Neural crest cell (in vitro differentiated cells): Measurements from ENCODE around the gene OR2L8. TPM values are rescaled to one million over a fixed set of nuclear protein-coding genes. Genes with fewer than 3 reads are reported as not detected.

Experiments
- DNase-seq: peaks from one replicate; pipeline ENCODE4 v3.0.0; 2021; ENCODE audit warnings: low read depth, mixed read lengths, low spot score
- H3K27ac Mint-ChIP-seq: one replicate; pipeline ENCODE4 v1.8.0; 2021; ENCODE audit warnings: mild to moderate bottlenecking, mixed read lengths; ENCODE audit not compliant: unreplicated experiment
- H3K27me3 Mint-ChIP-seq: 2 replicates; pipeline ENCODE4 v1.8.0; 2021; ENCODE audit warnings: low read depth, mild to moderate bottlenecking, mixed read lengths
- H3K36me3 Mint-ChIP-seq: 2 replicates; pipeline ENCODE4 v1.8.0; 2021; ENCODE audit warnings: low read depth, mild to moderate bottlenecking, mixed read lengths
- H3K4me1 Mint-ChIP-seq: 2 replicates; pipeline ENCODE4 v1.8.0; 2021; ENCODE audit warnings: mixed read lengths
- H3K4me3 Mint-ChIP-seq: one replicate; pipeline ENCODE4 v1.8.0; 2021; ENCODE audit warnings: mild to moderate bottlenecking, mixed read lengths
- H3K9me3 Mint-ChIP-seq: 2 replicates; pipeline ENCODE4 v1.8.0; 2021; ENCODE audit warnings: mixed read lengths
- CTCF ChIP-seq: fragments of 200-600 bp; sonication (generic); conservative IDR thresholded peaks from 2 replicates; pipeline ENCODE4 v1.5.0; 2021; ENCODE audit warnings: antibody characterized with exemption, mild to moderate bottlenecking
- total RNA-seq: library from RNA; stranded (reverse); gene quantifications from 2 replicates; pipeline ENCODE4 v1.2.1, GENCODE V29; 2021

OR2L8 gene
- total RNA-seq, 1 donor from 2014 or later: not detected

- Mint-ChIP-seq H3K36me3 (peaks cover 2% of the 10 kb centered on the region), H3K4me3 (no peak overlapping the region), H3K4me1 (no peaks in the 10 kb centered on the region), H3K9me3 (peaks cover 15% of the 10 kb centered on the region), H3K27ac (no peak overlapping the region), H3K27me3 (no peaks in the 10 kb centered on the region)
- DNase-seq: no peak
- TF ChIP-seq CTCF: no peak
Measured at GRCh38 chr1:247908766-247909165, 39.9 kb upstream of the OR2L8 start.

- peaks cover 4% of the 10 kb centered on the region for H3K27me3 Mint-ChIP-seq
- DNase-seq: no peak
- H3K9me3 Mint-ChIP-seq: peaks cover 11% of the 10 kb centered on the region
- H3K4me1 Mint-ChIP-seq: no peaks in the 10 kb centered on the region
- TF ChIP-seq CTCF: no peak
- no peak overlapping the region for H3K4me3 Mint-ChIP-seq
- no peak overlapping the region for H3K27ac Mint-ChIP-seq
- H3K36me3 Mint-ChIP-seq: no peaks in the 10 kb centered on the region
Measured at GRCh38 chr1:247913786-247914185, 34.9 kb upstream of the OR2L8 start.

GRCh38 chr1:247914941-247915662, 33.6 kb upstream of the OR2L8 start:
- peaks cover 4% of the 10 kb centered on the region for H3K27me3 Mint-ChIP-seq
- no peak for DNase-seq
- no peak overlapping the region for H3K27ac Mint-ChIP-seq
- no peak for TF ChIP-seq CTCF
- H3K9me3 Mint-ChIP-seq: peaks cover 8% of the 10 kb centered on the region
- no peaks in the 10 kb centered on the region for H3K4me1 Mint-ChIP-seq
- H3K4me3 Mint-ChIP-seq: no peak overlapping the region
- no peaks in the 10 kb centered on the region for H3K36me3 Mint-ChIP-seq

- Mint-ChIP-seq H3K4me1 (no peaks in the 10 kb centered on the region), H3K27ac (no peak within 1 kb of the TSS), H3K27me3 (peaks cover 4% of the 10 kb centered on the region), H3K36me3 (no peaks in the 10 kb centered on the region), H3K9me3 (no peaks in the 10 kb centered on the region), H3K4me3 (no peak within 1 kb of the TSS)
- no peak for DNase-seq
- TF ChIP-seq CTCF: no peak
Measured at GRCh38 chr1:247919952-247920351, 28.7 kb upstream of the OR2L8 start, which contains the start of gene OR2T8. Gene OR2T8, plus strand, starts transcription at chr1:247920252. Its CDS starts 766 bp downstream, at chr1:247921018.

GRCh38 chr1:247923941-247924340, 24.7 kb upstream of the OR2L8 start:
- no peak for DNase-seq
- no peak overlapping the region for H3K27ac Mint-ChIP-seq
- no peaks in the 10 kb centered on the region for H3K27me3 Mint-ChIP-seq

More at GRCh38 chr1:247923941-247924340, 24.7 kb upstream of the OR2L8 start:
- H3K4me1 Mint-ChIP-seq: no peaks in the 10 kb centered on the region
- no peak for TF ChIP-seq CTCF
- H3K36me3 Mint-ChIP-seq: no peaks in the 10 kb centered on the region
- no peak overlapping the region for H3K4me3 Mint-ChIP-seq
- H3K9me3 Mint-ChIP-seq: no peaks in the 10 kb centered on the region
